ENCODE measurements around the gene PRF1.
"Not testable (repeated sequence)": the region's sequence is repeated elsewhere in the genome, so short reads cannot be mapped to it uniquely, and the experiment has no call there.

PRF1 gene

GRCh38 chr10:70602665-70603448 is at the start of gene PRF1:
PRF1 (minus strand) TSS chr10:70602741; CDS start chr10:70600902, 1,839 bp downstream.
- DNase-seq (ENCODE audit: low read depth in 1 of 2, low spot score in 1 of 2): peak; percentile 32 to 39

- no peak for DNase-seq (ENCODE audit: low read depth in 1 of 2, low spot score in 1 of 2)
These were observed 49.1 kb upstream of the PRF1 start for GRCh38 chr10:70651661-70652060.

GRCh38 chr10:70650718-70651117 is 48.2 kb upstream of the PRF1 start:
- DNase-seq (ENCODE audit: low read depth in 1 of 2, low spot score in 1 of 2): no peak

GRCh38 chr10:70650104-70650503 is 47.6 kb upstream of the PRF1 start:
- no peak for DNase-seq (ENCODE audit: low read depth in 1 of 2, low spot score in 1 of 2)

DNA sequence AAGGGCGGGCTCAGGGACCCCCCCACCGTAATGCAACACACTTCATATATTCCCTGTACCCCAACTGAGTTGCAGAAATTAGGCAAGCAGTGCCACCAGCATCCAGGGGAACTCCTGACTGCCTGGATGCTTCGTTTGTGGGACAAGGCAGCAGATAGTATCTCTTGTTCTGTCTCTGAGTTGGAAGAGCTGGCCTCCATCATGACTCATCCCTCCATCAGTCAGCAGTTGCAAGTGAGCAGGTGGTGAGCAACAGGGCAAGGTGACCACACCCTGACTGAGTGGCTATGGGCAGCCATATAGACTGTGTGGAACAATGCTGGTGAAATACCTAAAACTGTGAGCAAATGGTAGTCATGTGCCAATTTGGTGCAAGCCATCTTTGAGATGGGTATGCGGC is 47.0 kb upstream of the PRF1 start:
- no peak for DNase-seq (ENCODE audit: low read depth in 1 of 2, low spot score in 1 of 2)

DNA sequence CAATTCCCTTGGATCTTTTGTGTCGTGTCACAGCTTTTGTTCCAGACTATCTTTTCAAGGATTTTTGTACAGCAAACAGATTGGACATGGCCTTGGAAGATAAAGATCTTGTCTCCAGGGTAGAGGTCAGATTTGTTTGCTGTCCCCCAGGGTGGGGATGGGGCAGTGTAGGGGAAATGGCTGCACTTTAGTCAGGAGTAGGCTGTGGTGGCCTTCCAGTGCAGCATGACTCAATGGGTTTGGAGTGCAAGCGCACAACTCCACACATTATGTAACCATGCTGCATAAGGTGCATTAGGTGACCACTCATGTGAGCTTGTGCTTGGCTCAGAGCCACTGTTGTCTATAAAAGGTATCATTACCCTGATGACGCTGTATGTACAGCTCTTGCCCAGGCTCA is 45.9 kb upstream of the PRF1 start:
- no peak for DNase-seq (ENCODE audit: low read depth in 1 of 2, low spot score in 1 of 2)

DNA sequence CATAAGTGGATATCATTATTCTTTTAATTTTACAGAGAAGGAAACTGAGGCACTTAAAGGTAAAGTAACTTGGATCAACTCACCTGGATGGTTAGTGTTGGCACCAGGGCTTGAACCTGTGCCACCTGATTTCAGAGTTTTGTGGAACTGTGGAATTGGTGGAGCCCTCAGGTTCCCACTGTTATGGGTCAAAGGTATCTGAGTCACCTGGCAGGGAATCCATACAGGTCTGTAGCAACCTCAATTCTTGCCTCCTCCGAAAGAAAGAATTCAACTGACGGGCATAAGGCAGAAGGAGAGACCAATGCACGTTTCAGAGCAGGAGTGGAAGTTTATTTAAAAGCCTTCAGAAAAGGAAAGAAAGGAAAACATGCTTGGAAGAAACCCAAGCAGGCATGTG is 44.5 kb upstream of the PRF1 start:
- DNase-seq (ENCODE audit: low read depth in 1 of 2, low spot score in 1 of 2): no peak

- not testable (repeated sequence) for DNase-seq (ENCODE audit: low read depth in 1 of 2, low spot score in 1 of 2)
These were observed 42.4 kb upstream of the PRF1 start for GRCh38 chr10:70644959-70645358.

GRCh38 chr10:70643272-70643671 is 40.7 kb upstream of the PRF1 start:
- not testable (repeated sequence) for DNase-seq (ENCODE audit: low read depth in 1 of 2, low spot score in 1 of 2)

GRCh38 chr10:70639640-70640383 is 37.3 kb upstream of the PRF1 start:
- DNase-seq (ENCODE audit: low read depth in 1 of 2, low spot score in 1 of 2): not testable (repeated sequence)

GRCh38 chr10:70634515-70634914 is 32.0 kb upstream of the PRF1 start:
- not testable (repeated sequence) for DNase-seq (ENCODE audit: low read depth in 1 of 2, low spot score in 1 of 2)

GRCh38 chr10:70634011-70634410 is 31.5 kb upstream of the PRF1 start:
- no peak for DNase-seq (ENCODE audit: low read depth in 1 of 2, low spot score in 1 of 2)

- not testable (repeated sequence) for DNase-seq (ENCODE audit: low read depth in 1 of 2, low spot score in 1 of 2)
These were observed 29.2 kb upstream of the PRF1 start for GRCh38 chr10:70631735-70632134.

DNA sequence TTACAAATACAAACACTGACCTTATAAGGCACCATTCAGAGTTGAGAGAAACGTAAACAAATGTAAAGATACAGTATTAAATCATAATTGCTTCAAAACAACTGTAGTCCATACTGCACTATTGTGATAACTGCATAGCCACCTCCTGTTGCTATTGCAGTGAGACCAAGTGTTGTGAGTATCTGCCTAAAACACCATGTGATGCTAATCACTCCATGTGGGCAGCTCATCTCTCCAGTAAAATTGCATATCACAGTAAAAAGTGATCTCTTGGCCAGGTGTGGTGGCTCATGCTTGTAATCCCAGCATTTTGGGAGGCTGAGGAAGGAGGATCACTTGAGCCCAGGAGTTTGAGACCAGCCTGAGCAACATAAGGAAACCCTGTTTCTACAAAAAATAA is 26.8 kb upstream of the PRF1 start:
- no peak for DNase-seq (ENCODE audit: low read depth in 1 of 2, low spot score in 1 of 2)

GRCh38 chr10:70626056-70626455 is 23.5 kb upstream of the PRF1 start:
- no peak for DNase-seq (ENCODE audit: low read depth in 1 of 2, low spot score in 1 of 2)

GRCh38 chr10:70622981-70623844 is 20.7 kb upstream of the PRF1 start:
- no peak for DNase-seq (ENCODE audit: low read depth in 1 of 2, low spot score in 1 of 2)

DNA sequence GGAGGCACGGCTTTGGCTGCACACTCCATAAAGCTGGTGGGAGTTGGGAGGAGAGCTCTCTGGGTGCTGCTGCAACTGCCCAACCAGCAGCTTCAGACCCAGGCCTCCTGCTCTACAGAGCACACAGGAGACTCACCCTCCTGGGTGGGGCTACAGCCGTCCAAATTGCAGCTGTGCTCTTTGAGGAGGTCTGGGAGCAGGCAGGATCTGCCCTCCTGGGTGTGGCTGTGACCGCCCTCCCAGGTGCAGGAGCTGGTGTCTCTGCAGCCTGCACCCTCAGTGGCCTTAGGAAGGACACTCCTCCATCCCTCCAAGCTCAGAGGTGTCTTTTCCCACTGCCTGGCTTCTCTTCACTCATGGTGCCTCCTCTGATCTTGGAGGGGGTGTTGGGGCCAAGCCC is 20.0 kb upstream of the PRF1 start:
- DNase-seq (ENCODE audit: low read depth in 1 of 2, low spot score in 1 of 2): no peak

GRCh38 chr10:70621503-70622078 is 19.1 kb upstream of the PRF1 start:
- no peak for DNase-seq (ENCODE audit: low read depth in 1 of 2, low spot score in 1 of 2)

DNA sequence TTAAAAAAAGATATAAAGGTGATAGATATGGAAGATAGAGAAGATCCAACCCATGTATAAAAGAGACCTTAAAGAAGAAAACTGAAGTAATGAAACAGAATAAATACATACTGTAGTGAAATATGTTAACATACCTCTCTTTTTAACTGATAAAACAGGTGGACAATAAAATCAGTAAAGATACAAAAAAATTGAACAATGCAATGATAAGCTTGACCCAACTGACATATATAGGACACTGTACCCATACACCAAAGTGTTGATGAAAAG is 17.4 kb upstream of the PRF1 start:
- DNase-seq (ENCODE audit: low read depth in 1 of 2, low spot score in 1 of 2): no peak

GRCh38 chr10:70619271-70620019 is 16.9 kb upstream of the PRF1 start:
- no peak for DNase-seq (ENCODE audit: low read depth in 1 of 2, low spot score in 1 of 2)

DNA sequence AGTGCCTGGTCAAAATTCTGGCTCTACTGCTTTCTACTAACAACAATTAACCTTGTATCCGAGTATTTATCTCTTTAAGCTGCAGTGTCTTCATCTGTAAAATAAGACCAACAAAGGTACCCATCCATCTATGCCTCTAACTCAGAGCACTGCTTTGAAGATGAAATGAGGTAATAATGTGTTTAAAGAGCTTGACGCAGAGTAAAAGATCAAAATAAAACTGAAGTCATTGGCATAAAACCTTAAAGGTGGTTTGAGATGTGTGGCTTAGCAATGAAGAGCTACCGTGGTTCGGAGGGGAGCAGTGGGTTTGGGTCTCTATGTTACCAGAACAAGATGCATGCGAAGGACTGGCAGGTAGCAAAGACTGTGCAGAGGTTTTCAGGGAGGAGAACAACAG is 16.1 kb upstream of the PRF1 start:
- no peak for DNase-seq (ENCODE audit: low read depth in 1 of 2, low spot score in 1 of 2)

Measured in stimulated activated CD4-positive, alpha-beta T cell treated with anti-CD3 and anti-CD28 coated beads, Interleukin-15, amount 100 ng/mL, for 1 hour (primary cell).